ENCODE results near the gene FBXO42. TPM values are rescaled to one million over a fixed set of nuclear protein-coding genes. Genes with fewer than 3 reads are reported as not detected.
A peak's percentile ranks its signal among the peaks of the same experiment; 100 is the strongest.

FBXO42 gene
- total and polyA plus RNA-seq, 2 of the 13 experiments (the other 11 are each of a cell fraction or from before 2014, with no cell fraction given) = 7.6 to 17.5 TPM

- TF ChIP-seq DRAP1 (CRISPR knock-in tag; IDR thresholded peaks at IDR 0.05) = no peak
- TF ChIP-seq ZMYM2 (CRISPR knock-in tag; IDR thresholded peaks at IDR 0.05) = no peak
- no peak for TF ChIP-seq SMYD3 (CRISPR knock-in tag; IDR thresholded peaks at IDR 0.05)
- no peak for TF ChIP-seq ZNF543 (CRISPR knock-in tag; IDR thresholded peaks at IDR 0.05)
- TF ChIP-seq UBTF (CRISPR knock-in tag; IDR thresholded peaks at IDR 0.05) = no peak
- 0 out of 2 replicates have a peak, but pooled peaks have one; percentile 68 for TF ChIP-seq MTF2 (CRISPR knock-in tag; IDR thresholded peaks at IDR 0.05; ENCODE audit: borderline replicate concordance)
- no peak for TF ChIP-seq SETDB1 (CRISPR knock-in tag; IDR thresholded peaks at IDR 0.05; ENCODE audit: borderline replicate concordance)
- TF ChIP-seq FOXP4 (CRISPR knock-in tag; IDR thresholded peaks at IDR 0.05) = no peak
- TF ChIP-seq ZNF672 (CRISPR knock-in tag; IDR thresholded peaks at IDR 0.05) = no peak
- no peak for TF ChIP-seq ZNF513 (CRISPR knock-in tag; conservative IDR thresholded peaks at IDR 0.05)
- TF ChIP-seq NCOA2 (CRISPR knock-in tag; IDR thresholded peaks at IDR 0.05) = no peak
- no peak for TF ChIP-seq ZNF7 (CRISPR knock-in tag; IDR thresholded peaks at IDR 0.05)
- TF ChIP-seq NFE2L2 (IDR thresholded peaks at IDR 0.05; ENCODE audit: low read length) = no peak
- no peak for TF ChIP-seq STAT5B (CRISPR knock-in tag; IDR thresholded peaks at IDR 0.05)
- TF ChIP-seq ISX (CRISPR knock-in tag; conservative IDR thresholded peaks at IDR 0.05) = no peak
- no peak for TF ChIP-seq MEIS1 (CRISPR knock-in tag; IDR thresholded peaks at IDR 0.05; ENCODE audit: borderline replicate concordance)
- TF ChIP-seq PRDM4 (CRISPR knock-in tag; IDR thresholded peaks at IDR 0.05; ENCODE audit: borderline replicate concordance) = no peak
- no peak for TF ChIP-seq MTA3 (CRISPR knock-in tag; IDR thresholded peaks at IDR 0.05)
- peak; percentile 11; the same call in 1 of the 2 replicates for TF ChIP-seq ZNF629 (CRISPR knock-in tag; conservative IDR thresholded peaks at IDR 0.05)
Measured at GRCh38 chr1:16352842-16353535, 709 bp upstream of the FBXO42 start (continued).
